GM23338 (cell line): ENCODE results near the gene C19orf81. TPM values are rescaled to one million over a fixed set of nuclear protein-coding genes. Genes with fewer than 3 reads are reported as not detected.

Source experiments
- ATAC-seq: fragments of 200-7000 bp; cut with Tn5 transposase; 3 replicates; pipeline ENCODE4 v1.9.1; 2020
- DNase-seq: peaks from one replicate; pipeline ENCODE4 v3.0.0-alpha.2; 2015; ENCODE audit warnings: low spot score
- H2AFZ ChIP-seq: fragments of 200-600 bp; sonication (generic); 2 replicates; pipeline ENCODE4 v1.8.0; 2016; ENCODE audit warnings: antibody characterized with exemption, mild to moderate bottlenecking, moderate library complexity
- H3F3A ChIP-seq: fragments of 200-600 bp; sonication (generic); replicated peaks from 2 replicates; pipeline ENCODE4 v1.8.0; 2017; ENCODE audit warnings: antibody characterized with exemption, mixed run types, low read depth
- H3K27ac ChIP-seq: fragments of 200-600 bp; sonication (generic); 2 replicates; pipeline ENCODE4 v1.6.1; 2016; ENCODE audit warnings: low read depth
- H3K27me3 ChIP-seq: fragments of 200-600 bp; sonication (generic); 2 replicates; pipeline ENCODE4 v1.8.0; 2016; ENCODE audit warnings: mild to moderate bottlenecking, mixed run types, moderate library complexity; ENCODE audit not compliant: insufficient read depth
- H3K36me3 ChIP-seq: fragments of 200-600 bp; sonication (generic); 2 replicates; pipeline ENCODE4 v1.8.0; 2016; ENCODE audit warnings: mild to moderate bottlenecking; ENCODE audit not compliant: insufficient read depth
- H3K4me1 ChIP-seq: fragments of 200-600 bp; sonication (generic); 2 replicates; pipeline ENCODE4 v1.8.0; 2016; ENCODE audit warnings: mild to moderate bottlenecking, moderate library complexity; ENCODE audit not compliant: insufficient read depth
- H3K4me2 ChIP-seq: fragments of 200-600 bp; sonication (generic); 2 replicates; pipeline ENCODE4 v1.7.1; 2017; ENCODE audit warnings: mixed run types
- H3K4me3 ChIP-seq: fragments of 200-600 bp; sonication (generic); 2 replicates; pipeline ENCODE4 v1.6.1; 2016; ENCODE audit warnings: mixed run types
- H3K79me2 ChIP-seq: fragments of 200-600 bp; sonication (generic); replicated peaks from 2 replicates; pipeline ENCODE4 v1.8.0; 2017; ENCODE audit warnings: mild to moderate bottlenecking; ENCODE audit not compliant: insufficient read depth
- H3K9me2 ChIP-seq: fragments of 200-600 bp; sonication (generic); 2 replicates; pipeline ENCODE4 v1.8.0; 2017; ENCODE audit not compliant: insufficient read depth
- H4K20me1 ChIP-seq: fragments of 200-600 bp; sonication (generic); replicated peaks from 2 replicates; pipeline ENCODE4 v1.8.0; 2017; ENCODE audit warnings: mild to moderate bottlenecking; ENCODE audit not compliant: insufficient read depth
- H3K27ac Mint-ChIP-seq: 2 replicates; pipeline ENCODE4 v1.8.0; 2020; ENCODE audit warnings: inconsistent platforms, mild to moderate bottlenecking, moderate library complexity, mixed read lengths
- H3K27me3 Mint-ChIP-seq: 3 replicates; pipeline ENCODE4 v1.8.0; 2022; ENCODE audit warnings: low read depth, mild to moderate bottlenecking, moderate library complexity, mixed read lengths, inconsistent platforms; ENCODE audit not compliant: insufficient read depth, poor library complexity
- H3K36me3 Mint-ChIP-seq: 3 replicates; pipeline ENCODE4 v1.8.0; 2021; ENCODE audit warnings: low read depth, mild to moderate bottlenecking, inconsistent platforms, moderate library complexity, mixed read lengths
- H3K4me1 Mint-ChIP-seq: 3 replicates; pipeline ENCODE4 v1.8.0; 2020; ENCODE audit warnings: mild to moderate bottlenecking, inconsistent platforms, mixed read lengths
- H3K4me3 Mint-ChIP-seq: 3 replicates; pipeline ENCODE4 v1.8.0; 2021; ENCODE audit warnings: moderate library complexity, mild to moderate bottlenecking, inconsistent platforms, mixed read lengths
- H3K9me3 Mint-ChIP-seq: 3 replicates; pipeline ENCODE4 v1.8.0; 2020; ENCODE audit warnings: moderate library complexity, mild to moderate bottlenecking, inconsistent platforms, mixed read lengths
- EZH2 ChIP-seq: fragments of 200-600 bp; sonication (generic); IDR thresholded peaks from one replicate; pipeline ENCODE4 v1.8.0; 2017; ENCODE audit warnings: antibody characterized with exemption, mild to moderate bottlenecking, low read depth; ENCODE audit not compliant: unreplicated experiment
- JUNB ChIP-seq: IDR thresholded peaks from one replicate; pipeline ENCODE4 v1.6.1; 2016; ENCODE audit warnings: antibody characterized with exemption; ENCODE audit not compliant: unreplicated experiment
- ZNF114 ChIP-seq: fragments of 250-450 bp; sonication (Bioruptor Pico); IDR thresholded peaks from 2 replicates; pipeline ENCODE4 v1.5.0; 2020; ENCODE audit warnings: mild to moderate bottlenecking, moderate library complexity
- polyA plus RNA-seq: library from polyadenylated mRNA; unstranded; fragments of >200 nt; fragmentation: Nextera tagmentation; extraction: Ambion mirVana; gene quantifications from 2 replicates; pipeline ENCODE4 v1.2.1, GENCODE V29; 2016
- total RNA-seq: library from RNA; depleted of rRNA; stranded (reverse); fragments of >200 nt; shearing (Covaris generic); gene quantifications from 2 replicates; pipeline ENCODE4 v1.2.3, GENCODE V29; 2014
- TF ChIP-seq, protein P1 (sequence below): fragments of 250-450 bp; sonication (Bioruptor Pico); IDR thresholded peaks from 2 replicates; pipeline ENCODE4 v1.5.0; 2020; ENCODE audit warnings: mild to moderate bottlenecking, moderate library complexity

C19orf81 gene
- total and polyA plus RNA-seq, 2 experiments from 2014 or later, result 23.2 to 54.3 TPM

DNA sequence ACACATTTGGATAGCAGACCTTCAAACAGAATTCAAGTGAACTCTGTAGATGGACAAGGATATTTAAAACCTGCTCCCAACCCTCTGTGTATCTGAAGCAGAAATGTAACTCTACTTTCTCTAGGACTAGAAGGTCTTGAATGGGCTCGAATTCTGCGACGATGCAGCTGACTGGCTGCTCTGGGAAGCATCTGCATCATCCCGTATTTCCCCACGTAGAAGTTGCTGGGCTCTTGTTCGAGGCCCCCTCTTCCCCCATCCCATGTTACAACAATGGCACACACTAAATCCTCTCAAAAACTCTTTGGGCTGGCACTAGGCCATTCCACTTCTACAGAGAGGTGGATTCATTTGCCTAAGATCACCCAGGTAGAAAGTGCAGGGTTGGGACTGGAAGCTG, 15.0 kb downstream of the C19orf81 start (continued):
- TF ChIP-seq, protein P1, sequence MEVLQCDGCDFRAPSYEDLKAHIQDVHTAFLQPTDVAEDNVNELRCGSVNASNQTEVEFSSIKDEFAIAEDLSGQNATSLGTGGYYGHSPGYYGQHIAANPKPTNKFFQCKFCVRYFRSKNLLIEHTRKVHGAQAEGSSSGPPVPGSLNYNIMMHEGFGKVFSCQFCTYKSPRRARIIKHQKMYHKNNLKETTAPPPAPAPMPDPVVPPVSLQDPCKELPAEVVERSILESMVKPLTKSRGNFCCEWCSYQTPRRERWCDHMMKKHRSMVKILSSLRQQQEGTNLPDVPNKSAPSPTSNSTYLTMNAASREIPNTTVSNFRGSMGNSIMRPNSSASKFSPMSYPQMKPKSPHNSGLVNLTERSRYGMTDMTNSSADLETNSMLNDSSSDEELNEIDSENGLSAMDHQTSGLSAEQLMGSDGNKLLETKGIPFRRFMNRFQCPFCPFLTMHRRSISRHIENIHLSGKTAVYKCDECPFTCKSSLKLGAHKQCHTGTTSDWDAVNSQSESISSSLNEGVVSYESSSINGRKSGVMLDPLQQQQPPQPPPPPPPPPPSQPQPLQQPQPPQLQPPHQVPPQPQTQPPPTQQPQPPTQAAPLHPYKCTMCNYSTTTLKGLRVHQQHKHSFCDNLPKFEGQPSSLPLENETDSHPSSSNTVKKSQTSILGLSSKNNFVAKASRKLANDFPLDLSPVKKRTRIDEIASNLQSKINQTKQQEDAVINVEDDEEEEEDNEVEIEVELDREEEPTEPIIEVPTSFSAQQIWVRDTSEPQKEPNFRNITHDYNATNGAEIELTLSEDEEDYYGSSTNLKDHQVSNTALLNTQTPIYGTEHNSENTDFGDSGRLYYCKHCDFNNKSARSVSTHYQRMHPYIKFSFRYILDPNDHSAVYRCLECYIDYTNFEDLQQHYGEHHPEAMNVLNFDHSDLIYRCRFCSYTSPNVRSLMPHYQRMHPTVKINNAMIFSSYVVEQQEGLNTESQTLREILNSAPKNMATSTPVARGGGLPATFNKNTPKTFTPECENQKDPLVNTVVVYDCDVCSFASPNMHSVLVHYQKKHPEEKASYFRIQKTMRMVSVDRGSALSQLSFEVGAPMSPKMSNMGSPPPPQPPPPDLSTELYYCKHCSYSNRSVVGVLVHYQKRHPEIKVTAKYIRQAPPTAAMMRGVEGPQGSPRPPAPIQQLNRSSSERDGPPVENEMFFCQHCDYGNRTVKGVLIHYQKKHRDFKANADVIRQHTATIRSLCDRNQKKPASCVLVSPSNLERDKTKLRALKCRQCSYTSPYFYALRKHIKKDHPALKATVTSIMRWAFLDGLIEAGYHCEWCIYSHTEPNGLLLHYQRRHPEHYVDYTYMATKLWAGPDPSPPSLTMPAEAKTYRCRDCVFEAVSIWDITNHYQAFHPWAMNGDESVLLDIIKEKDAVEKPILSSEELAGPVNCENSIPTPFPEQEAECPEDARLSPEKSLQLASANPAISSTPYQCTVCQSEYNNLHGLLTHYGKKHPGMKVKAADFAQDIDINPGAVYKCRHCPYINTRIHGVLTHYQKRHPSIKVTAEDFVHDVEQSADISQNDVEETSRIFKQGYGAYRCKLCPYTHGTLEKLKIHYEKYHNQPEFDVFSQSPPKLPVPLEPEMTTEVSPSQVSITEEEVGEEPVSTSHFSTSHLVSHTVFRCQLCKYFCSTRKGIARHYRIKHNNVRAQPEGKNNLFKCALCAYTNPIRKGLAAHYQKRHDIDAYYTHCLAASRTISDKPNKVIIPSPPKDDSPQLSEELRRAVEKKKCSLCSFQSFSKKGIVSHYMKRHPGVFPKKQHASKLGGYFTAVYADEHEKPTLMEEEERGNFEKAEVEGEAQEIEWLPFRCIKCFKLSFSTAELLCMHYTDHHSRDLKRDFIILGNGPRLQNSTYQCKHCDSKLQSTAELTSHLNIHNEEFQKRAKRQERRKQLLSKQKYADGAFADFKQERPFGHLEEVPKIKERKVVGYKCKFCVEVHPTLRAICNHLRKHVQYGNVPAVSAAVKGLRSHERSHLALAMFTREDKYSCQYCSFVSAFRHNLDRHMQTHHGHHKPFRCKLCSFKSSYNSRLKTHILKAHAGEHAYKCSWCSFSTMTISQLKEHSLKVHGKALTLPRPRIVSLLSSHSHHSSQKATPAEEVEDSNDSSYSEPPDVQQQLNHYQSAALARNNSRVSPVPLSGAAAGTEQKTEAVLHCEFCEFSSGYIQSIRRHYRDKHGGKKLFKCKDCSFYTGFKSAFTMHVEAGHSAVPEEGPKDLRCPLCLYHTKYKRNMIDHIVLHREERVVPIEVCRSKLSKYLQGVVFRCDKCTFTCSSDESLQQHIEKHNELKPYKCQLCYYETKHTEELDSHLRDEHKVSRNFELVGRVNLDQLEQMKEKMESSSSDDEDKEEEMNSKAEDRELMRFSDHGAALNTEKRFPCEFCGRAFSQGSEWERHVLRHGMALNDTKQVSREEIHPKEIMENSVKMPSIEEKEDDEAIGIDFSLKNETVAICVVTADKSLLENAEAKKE (CRISPR knock-in tag), result no peak
- no peak for TF ChIP-seq ZNF114 (CRISPR knock-in tag)
- no peak for TF ChIP-seq JUNB

DNA sequence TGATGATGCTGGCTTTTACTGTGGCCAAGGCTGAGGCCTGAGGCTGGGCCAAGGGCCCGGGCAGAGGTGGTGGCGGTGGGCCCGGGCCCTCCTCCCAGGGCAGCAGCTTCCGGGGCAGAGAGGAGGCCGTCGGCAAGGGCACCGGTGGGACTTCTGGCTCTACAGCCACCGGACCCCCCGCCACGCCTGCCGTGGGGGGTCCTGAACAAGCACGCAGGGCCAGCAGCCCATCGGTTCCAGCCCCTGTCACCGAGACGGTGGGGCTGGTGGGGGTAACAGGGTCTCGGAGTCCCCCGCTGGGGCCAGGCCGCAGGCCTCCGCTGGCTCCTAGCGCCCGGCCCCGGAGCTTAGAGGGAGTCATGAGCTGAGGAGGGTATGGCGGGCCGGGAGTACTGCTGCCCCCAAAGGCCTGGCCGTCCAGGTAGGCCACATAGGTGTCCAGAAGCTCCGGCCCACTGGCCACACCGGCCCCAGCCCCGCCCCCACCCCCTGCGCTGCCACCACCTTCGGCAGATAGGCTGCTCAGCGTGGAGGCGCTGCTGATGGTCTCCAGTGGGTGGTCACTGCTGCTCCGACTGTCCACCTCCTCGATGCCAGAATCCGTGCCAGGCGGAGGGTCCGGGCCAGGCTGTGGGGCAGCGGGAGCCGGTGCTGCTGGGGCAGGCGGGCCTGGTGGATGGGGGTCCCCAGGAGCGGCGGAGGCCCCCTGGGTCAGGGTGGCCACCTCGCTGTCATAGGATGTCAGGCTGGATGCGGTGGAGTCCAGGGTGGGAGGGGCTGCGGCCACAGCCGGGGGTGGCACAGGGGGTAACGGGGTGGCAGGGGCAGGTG, 17.3 kb downstream of the C19orf81 start:
- H3K79me2 ChIP-seq, result no peaks in the 10 kb centered on the region
- no peak overlapping the region for H2AFZ ChIP-seq
- DNase-seq (no peak), ATAC-seq (no peak)
- H3K4me2 ChIP-seq, result peak overlapping the region; percentile 72
- peak overlapping the region; percentile 47; the same call in 1 of the 2 replicates for H3K4me3 ChIP-seq
- no peaks in the 10 kb centered on the region for H3K9me2 ChIP-seq
- no peaks in the 10 kb centered on the region for H3K36me3 ChIP-seq
- Mint-ChIP-seq H3K27me3 (peaks cover 14% of the 10 kb centered on the region), H3K27ac (no peak overlapping the region), H3K36me3 (peaks cover 35% of the 10 kb centered on the region), H3K4me3 (no peak overlapping the region), H3K9me3 (peaks cover 71% of the 10 kb centered on the region), H3K4me1 (no peaks in the 10 kb centered on the region)
- no peaks in the 10 kb centered on the region; the same call in 1 of the 2 replicates for H3K4me1 ChIP-seq
- peaks cover 3% of the 10 kb centered on the region; the same call in 1 of the 2 replicates for H4K20me1 ChIP-seq
- peaks cover 3% of the 10 kb centered on the region; the same call in 1 of the 2 replicates for H3F3A ChIP-seq
- no peak overlapping the region for H3K27ac ChIP-seq
- TF ChIP-seq, protein P1 (CRISPR knock-in tag), result no peak
- peak; percentile 22 for TF ChIP-seq EZH2
- H3K27me3 ChIP-seq, result peaks cover 76% of the 10 kb centered on the region
